Esophagus squamous epithelium (tissue), 4 donors: ENCODE data around the gene LRRC34.

Experiments used
- CTCF ChIP-seq, 6 experiments: fragments of 450-650 bp in 4 of 6; fragments of 200-600 bp in 2 of 6; sonication (generic) in 2 of 6; IDR thresholded peaks; one replicate each; pipeline ENCODE4 v1.5.1; 2016 to 2019; ENCODE audit warnings: antibody characterized with exemption in 6 of 6, mild to moderate bottlenecking in 4 of 6, moderate library complexity in 4 of 6
- POLR2A ChIP-seq, 4 donors: fragments of 450-650 bp; IDR thresholded peaks; one replicate each; pipeline ENCODE4 v1.6.1; 2017; ENCODE audit warnings: antibody characterized with exemption in 4 of 4, mild to moderate bottlenecking in 4 of 4, moderate library complexity in 3 of 4

GRCh38 chr3:169748670-169749069 is 64.0 kb downstream of the LRRC34 start:
- TF ChIP-seq CTCF (IDR thresholded peaks at IDR 0.05) (no peak), POLR2A (IDR thresholded peaks at IDR 0.05) (no peak)
